Natural killer cell (primary cell): ENCODE results near the gene AHRR. TPM values are rescaled to one million over a fixed set of nuclear protein-coding genes. Genes with fewer than 3 reads are reported as not detected.
A peak's percentile ranks its signal among the peaks of the same experiment; 100 is the strongest.

Source experiments
- ATAC-seq, 3 donors: fragments of 150-1000 bp in 2 of 3; fragments of 200-7000 bp in 1 of 3; cut with Tn5 transposase; 1 replicate in 1 of 3; 2 replicates in 2 of 3; pipeline ENCODE4 v1.10.0; 2021; ENCODE audit warnings: mild to moderate bottlenecking in 2 of 3, moderate library complexity in 2 of 3
- DNase-seq, 2 donors: peaks; one replicate each; pipeline versions ENCODE4 v3.0.0 to v3.0.0-alpha.2; 2013 to 2021; ENCODE audit warnings: mixed read lengths in 1 of 2
- H3K27ac ChIP-seq: one replicate; pipeline ENCODE4 v1.5.1; 2013; ENCODE audit warnings: mild to moderate bottlenecking, low read length
- H3K27me3 ChIP-seq: one replicate; pipeline ENCODE4 v1.6.1; 2013; ENCODE audit warnings: low read length; ENCODE audit not compliant: control insufficient read depth, insufficient read depth
- H3K36me3 ChIP-seq: one replicate; pipeline ENCODE4 v1.6.1; 2013; ENCODE audit warnings: low read length; ENCODE audit not compliant: control insufficient read depth, insufficient read depth
- H3K4me1 ChIP-seq: one replicate; pipeline ENCODE4 v1.6.1; 2013; ENCODE audit warnings: low read length; ENCODE audit not compliant: control insufficient read depth, insufficient read depth
- H3K4me3 ChIP-seq: one replicate; pipeline ENCODE4 v1.5.1; 2013; ENCODE audit warnings: low read length
- H3K9me3 ChIP-seq: one replicate; pipeline ENCODE4 v1.6.1; 2013; ENCODE audit warnings: low read length; ENCODE audit not compliant: control insufficient read depth, insufficient read depth
- H3K27ac Mint-ChIP-seq, 2 donors: one replicate each; pipeline ENCODE4 v1.8.0; 2022; ENCODE audit warnings: mild to moderate bottlenecking in 2 of 2, mixed read lengths in 2 of 2, moderate library complexity in 1 of 2
- H3K27me3 Mint-ChIP-seq, 2 donors: one replicate each; pipeline ENCODE4 v1.8.0; 2022; ENCODE audit warnings: low read depth in 2 of 2, mixed read lengths in 2 of 2
- H3K36me3 Mint-ChIP-seq: one replicate; pipeline ENCODE4 v1.8.0; 2022; ENCODE audit warnings: mixed read lengths
- H3K4me1 Mint-ChIP-seq, 2 donors: one replicate each; pipeline ENCODE4 v1.8.0; 2022; ENCODE audit warnings: mixed read lengths in 2 of 2
- H3K4me3 Mint-ChIP-seq: one replicate; pipeline ENCODE4 v1.8.0; 2022; ENCODE audit warnings: mild to moderate bottlenecking, moderate library complexity, mixed read lengths
- H3K9me3 Mint-ChIP-seq, 2 donors: one replicate each; pipeline ENCODE4 v1.8.0; 2022; ENCODE audit warnings: mixed read lengths in 2 of 2
- CTCF ChIP-seq: fragments of 200-600 bp; IDR thresholded peaks from one replicate; pipeline ENCODE4 v1.8.0; 2022; ENCODE audit warnings: antibody characterized with exemption
- WGBS: methylation state at CpG from one replicate; pipeline ENCODE4 v1.1.7; 2013; ENCODE audit warnings: missing lambda C conversion rate; ENCODE audit not compliant: insufficient coverage; 5-methylcytosine and 5-hydroxymethylcytosine counted together
- intact Hi-C: fragments of 100-400 bp; cut with micrococcal nuclease; formaldehyde crosslinking; loops from one replicate; pipeline ENCODE4 v1.14.2; 2022
- total RNA-seq, 4 donors: library from RNA; stranded (reverse); fragments of 120-200 nt in 1 of 4; gene quantifications; one replicate each; pipeline versions ENCODE4 v1.2.3 to v1.2.4, GENCODE V29; 2013 to 2022

The AHRR gene
- total RNA-seq, 3 donors from 2014 or later (not counting 1 experiment from before 2014, with no cell fraction given): 0.88 to 1.4 (median 1.2) TPM

GRCh38 chr5:316210-317085 lies 5.1 kb upstream of the AHRR start:
- intact Hi-C loops: no loop called here

GRCh38 chr5:317086-317811 lies 4.3 kb upstream of the AHRR start:
- peaks cover 16% of the 10 kb centered on the region for H3K27me3 ChIP-seq
- H3K27me3 Mint-ChIP-seq: peaks cover 0 to 8% of the 10 kb centered on the region in 2 donors
- peak in 1 of 2 donors; percentile 49 for DNase-seq
- H3K4me3 Mint-ChIP-seq: no peak overlapping the region
- H3K27ac Mint-ChIP-seq: no peak overlapping the region
- peaks cover 19% of the 10 kb centered on the region for H3K36me3 ChIP-seq
- intact Hi-C loops: no loop called here
- H3K4me1 Mint-ChIP-seq: peaks cover 0 to 7% of the 10 kb centered on the region in 2 donors
- no peak overlapping the region for H3K27ac ChIP-seq
- H3K9me3 ChIP-seq: no peaks in the 10 kb centered on the region
- no peak overlapping the region for H3K4me3 ChIP-seq
- no peak for TF ChIP-seq CTCF
- peak in 1 of 3 donors; percentile 45 for ATAC-seq
- H3K9me3 Mint-ChIP-seq: no peaks in the 10 kb centered on the region
- peaks cover 10% of the 10 kb centered on the region for H3K4me1 ChIP-seq
- WGBS: 68% methylated on average over 26 of the region's 26 CpGs
- no peaks in the 10 kb centered on the region for H3K36me3 Mint-ChIP-seq

More at GRCh38 chr5:316210-317085, 5.1 kb upstream of the AHRR start:
- peaks cover 14% of the 10 kb centered on the region for H3K27me3 ChIP-seq
- DNase-seq (no peak), ATAC-seq (no peak)
- Mint-ChIP-seq H3K4me3 (no peak overlapping the region), H3K4me1 (peaks cover 0 to 8% of the 10 kb centered on the region in 2 donors), H3K27ac (no peak overlapping the region), H3K9me3 (no peaks in the 10 kb centered on the region), H3K36me3 (no peaks in the 10 kb centered on the region), H3K27me3 (peaks cover 0 to 8% of the 10 kb centered on the region in 2 donors)
- WGBS: 90% methylated on average over 19 of the region's 19 CpGs
- no peak for TF ChIP-seq CTCF
- no peaks in the 10 kb centered on the region for H3K9me3 ChIP-seq
- peaks cover 19% of the 10 kb centered on the region for H3K36me3 ChIP-seq
- no peak overlapping the region for H3K27ac ChIP-seq
- H3K4me1 ChIP-seq: peaks cover 7% of the 10 kb centered on the region
- no peak overlapping the region for H3K4me3 ChIP-seq

- H3K9me3 Mint-ChIP-seq: no peaks in the 10 kb centered on the region
- no peaks in the 10 kb centered on the region for H3K9me3 ChIP-seq
- H3K27me3 ChIP-seq: peaks cover 22% of the 10 kb centered on the region
- 66% methylated on average over 15 of the region's 15 CpGs for WGBS
- H3K27ac ChIP-seq: no peak overlapping the region
- H3K27me3 Mint-ChIP-seq: peaks cover 1 to 11% of the 10 kb centered on the region in 2 donors
- no peak for TF ChIP-seq CTCF
- H3K4me3 Mint-ChIP-seq: no peak overlapping the region
- ATAC-seq (no peak), DNase-seq (no peak)
- intact Hi-C loops: no loop called here
- no peak overlapping the region for H3K27ac Mint-ChIP-seq
- peaks cover 0 to 7% of the 10 kb centered on the region in 2 donors for H3K4me1 Mint-ChIP-seq
- H3K36me3 ChIP-seq: peaks cover 17% of the 10 kb centered on the region
- H3K4me1 ChIP-seq: peaks cover 14% of the 10 kb centered on the region
- H3K36me3 Mint-ChIP-seq: no peaks in the 10 kb centered on the region
- no peak overlapping the region for H3K4me3 ChIP-seq
These were observed 3.1 kb upstream of the AHRR start for GRCh38 chr5:318341-318897.
